Heart left ventricle (tissue), 16 donors: Measurements from ENCODE around the gene KIF2B. TPM values are rescaled to one million over a fixed set of nuclear protein-coding genes. Genes with fewer than 3 reads are reported as not detected.
"Not testable (repeated sequence)": the region's sequence is repeated elsewhere in the genome, so short reads cannot be mapped to it uniquely, and the experiment has no call there.

ENCODE experiments used
- ATAC-seq, 4 donors: fragments of 200-7000 bp; cut with Tn5 transposase; one replicate each; pipeline ENCODE4 v1.9.1; 2020 to 2022; ENCODE audit warnings: moderate library complexity in 4 of 4, mild to moderate bottlenecking in 3 of 4, moderate number of reproducible peaks in 1 of 4
- DNase-seq, 5 donors: peaks; one replicate each; pipeline ENCODE4 v3.0.0-alpha.2; 2020
- H3K27ac ChIP-seq, 12 donors: fragments of 200-600 bp; sonication (generic) in 4 of 12; one replicate each; pipeline versions ENCODE4 v1.5.0 to v1.8.0; 2016 to 2022; ENCODE audit warnings: mild to moderate bottlenecking in 2 of 12
- H3K27me3 ChIP-seq, 9 donors: fragments of 200-600 bp; sonication (generic) in 2 of 9; one replicate each; pipeline versions ENCODE4 v1.5.1 to v1.8.0; 2016 to 2022; ENCODE audit warnings: mild to moderate bottlenecking in 3 of 9
- H3K36me3 ChIP-seq, 9 donors: fragments of 200-600 bp; sonication (generic) in 2 of 9; one replicate each; pipeline versions ENCODE4 v1.5.0 to v1.8.0; 2018 to 2022; ENCODE audit warnings: mild to moderate bottlenecking in 2 of 9
- H3K4me1 ChIP-seq, 12 donors: fragments of 200-600 bp; sonication (generic) in 4 of 12; one replicate each; pipeline versions ENCODE4 v1.5.0 to v1.8.0; 2016 to 2022; ENCODE audit warnings: mild to moderate bottlenecking in 3 of 12
- H3K4me3 ChIP-seq, 12 donors: fragments of 200-600 bp; sonication (generic) in 4 of 12; one replicate each; pipeline versions ENCODE4 v1.5.0 to v1.8.0; 2017 to 2022; ENCODE audit warnings: mild to moderate bottlenecking in 9 of 12, moderate library complexity in 4 of 12
- H3K9me3 ChIP-seq, 12 donors: fragments of 200-600 bp; sonication (generic) in 4 of 12; one replicate each; pipeline versions ENCODE4 v1.5.0 to v1.8.0; 2016 to 2022; ENCODE audit warnings: mild to moderate bottlenecking in 1 of 12
- POLR2A ChIP-seq, 2 donors: fragments of 450-650 bp; IDR thresholded peaks; one replicate each; pipeline ENCODE4 v1.6.1; 2017; ENCODE audit warnings: antibody characterized with exemption in 2 of 2, mild to moderate bottlenecking in 2 of 2, moderate library complexity in 2 of 2
- WGBS, 4 donors: extraction: QIAGEN DNeasy Blood & Tissue Kit in 2 of 4; methylation state at CpG; one replicate each; pipeline versions ENCODE4 v1.1.5 to v1.1.7; 2013 to 2018; 5-methylcytosine and 5-hydroxymethylcytosine counted together
- intact Hi-C, 10 donors: fragments of 100-400 bp; cut with DNase I; formaldehyde crosslinking; loops; one replicate each; pipeline versions ENCODE4 v1.11.1 to v1.14.2; 2022
- polyA plus RNA-seq, 2 donors: library from polyadenylated mRNA; stranded (reverse); fragments of 200-250 nt; gene quantifications; one replicate each; pipeline ENCODE4 v1.2.3, GENCODE V29; 2013
- total RNA-seq, 9 donors: library from RNA; depleted of rRNA in 2 of 9; stranded (reverse); fragments of >200 nt in 2 of 9; fragmentation: NEBNext Ultra II Directional in 3 of 9; extraction: Animal tissue kit (Norgen Biotek cat#: 25700) in 3 of 9; gene quantifications; one replicate each; pipeline versions ENCODE4 v1.1.0 to v1.2.4, GENCODE V29; 2016 to 2023
- TF ChIP-seq, protein P1 (sequence below), 12 donors: fragments of 200-600 bp; sonication (generic) in 4 of 12; IDR thresholded peaks; one replicate each; pipeline versions ENCODE4 v1.5.0 to v1.8.0; 2018 to 2022; ENCODE audit warnings: antibody characterized with exemption in 12 of 12, mild to moderate bottlenecking in 5 of 12
- donor health status: ischemic (EF 13 %, LVEDD 7.1; RV severe dilation, severe dysfunction).
- donor health status: healthy with polysubstance abuse.
- donor health status: DM: no; HTN: yes; CAD: no.
- donor health status: DM: no; HTN: no; CAD: no.
- donor health status: ischemic (EF 25% LVEDD 6.9; RV normal size, moderate dysfunction).
- donor health status: ischemic (EF 25% LVEDD 5.7; RV mildly dilated, moderate dysfunction).
- donor health status: healthy.
- donor health status: DM: yes; HTN: yes; CAD: no.
- donor health status: ischemic (EF 35%, LVEDD 5.7; RV mildly dilated, moderate dysfunction).
- donor health status: nonischemic (EF 11% LVEDD 7.7; RV severe dilation, severe dysfunction).
- donor health status: DM: yes; HTN: yes; CAD: no.
- donor health status: PGD.
- donor health status: ischemic (EF 29% LVEDD 5.4; RV normal size, mild dysfunction).
- donor health status: nonischemic (EF 23%, LVEDD 6.1; RV moderate dilation, normal function).

KIF2B gene
- total and polyA plus RNA-seq, 11 donors = not detected

DNA sequence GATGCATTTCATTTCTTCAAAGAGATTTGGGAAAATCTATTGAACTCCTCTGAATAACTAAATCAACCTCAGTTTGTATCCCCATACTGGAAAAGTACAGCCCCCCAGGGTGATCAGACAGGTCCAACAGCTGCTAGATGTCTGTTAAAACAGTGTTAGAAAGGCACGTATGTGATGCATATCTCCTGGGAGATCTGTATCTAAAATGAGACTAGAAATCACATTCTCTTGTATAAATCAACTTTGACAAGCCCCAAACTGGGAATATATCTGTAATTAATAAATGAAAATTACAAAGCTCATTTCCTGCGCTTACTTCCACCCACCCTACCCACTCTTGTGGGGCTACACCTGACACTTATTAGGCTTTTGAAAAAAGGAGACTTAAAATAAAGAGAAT, 3.8 kb upstream of the KIF2B start:
- peaks cover 0 to 2% (median 0%) of the 10 kb centered on the region in 12 donors for H3K9me3 ChIP-seq
- ATAC-seq = no peak
- H3K27me3 ChIP-seq = no peaks in the 10 kb centered on the region
- 62 to 71% (median 67%) methylated on average over 2 of the region's 2 CpGs for WGBS, 4 donors
- intact Hi-C loops = no loop called here
- no peak overlapping the region for H3K4me3 ChIP-seq
- H3K27ac ChIP-seq = no peak overlapping the region
- no peaks in the 10 kb centered on the region for H3K4me1 ChIP-seq
- H3K36me3 ChIP-seq = no peaks in the 10 kb centered on the region
- no peak for DNase-seq
- TF ChIP-seq, protein P1, sequence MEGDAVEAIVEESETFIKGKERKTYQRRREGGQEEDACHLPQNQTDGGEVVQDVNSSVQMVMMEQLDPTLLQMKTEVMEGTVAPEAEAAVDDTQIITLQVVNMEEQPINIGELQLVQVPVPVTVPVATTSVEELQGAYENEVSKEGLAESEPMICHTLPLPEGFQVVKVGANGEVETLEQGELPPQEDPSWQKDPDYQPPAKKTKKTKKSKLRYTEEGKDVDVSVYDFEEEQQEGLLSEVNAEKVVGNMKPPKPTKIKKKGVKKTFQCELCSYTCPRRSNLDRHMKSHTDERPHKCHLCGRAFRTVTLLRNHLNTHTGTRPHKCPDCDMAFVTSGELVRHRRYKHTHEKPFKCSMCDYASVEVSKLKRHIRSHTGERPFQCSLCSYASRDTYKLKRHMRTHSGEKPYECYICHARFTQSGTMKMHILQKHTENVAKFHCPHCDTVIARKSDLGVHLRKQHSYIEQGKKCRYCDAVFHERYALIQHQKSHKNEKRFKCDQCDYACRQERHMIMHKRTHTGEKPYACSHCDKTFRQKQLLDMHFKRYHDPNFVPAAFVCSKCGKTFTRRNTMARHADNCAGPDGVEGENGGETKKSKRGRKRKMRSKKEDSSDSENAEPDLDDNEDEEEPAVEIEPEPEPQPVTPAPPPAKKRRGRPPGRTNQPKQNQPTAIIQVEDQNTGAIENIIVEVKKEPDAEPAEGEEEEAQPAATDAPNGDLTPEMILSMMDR (IDR thresholded peaks at IDR 0.05) = no peak

DNA sequence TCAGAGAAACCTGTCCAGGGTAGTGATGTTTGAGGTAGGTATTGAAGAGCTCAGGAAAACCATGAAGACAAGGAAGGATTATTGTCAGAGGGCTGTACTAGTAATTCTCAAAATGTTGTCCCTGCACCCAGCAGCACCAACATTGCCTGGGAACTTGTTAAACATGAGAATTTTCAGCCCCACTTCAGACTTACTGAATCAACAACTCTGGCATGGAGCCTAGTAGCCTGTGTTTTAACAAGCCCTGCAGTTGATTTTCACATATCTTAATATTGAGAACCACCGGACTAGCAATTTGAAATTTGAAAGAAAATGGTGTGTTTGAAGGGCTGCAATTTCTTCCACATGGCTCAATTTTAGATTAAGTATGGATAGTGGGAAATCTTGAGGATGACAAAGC, 2.8 kb upstream of the KIF2B start:
- H3K36me3 ChIP-seq = no peaks in the 10 kb centered on the region
- H3K4me3 ChIP-seq = no peak overlapping the region
- no peaks in the 10 kb centered on the region for H3K27me3 ChIP-seq
- intact Hi-C loops = no loop called here
- H3K4me1 ChIP-seq = no peaks in the 10 kb centered on the region
- 73 to 82% (median 75%) methylated on average over 1 of the region's 1 CpG for WGBS, 4 donors
- peaks cover 0 to 2% (median 0%) of the 10 kb centered on the region in 12 donors for H3K9me3 ChIP-seq
- TF ChIP-seq, protein P1 (IDR thresholded peaks at IDR 0.05) = no peak
- TF ChIP-seq POLR2A (IDR thresholded peaks at IDR 0.05) = no peak
- no peak overlapping the region for H3K27ac ChIP-seq
- ATAC-seq (no peak), DNase-seq (no peak)

DNA sequence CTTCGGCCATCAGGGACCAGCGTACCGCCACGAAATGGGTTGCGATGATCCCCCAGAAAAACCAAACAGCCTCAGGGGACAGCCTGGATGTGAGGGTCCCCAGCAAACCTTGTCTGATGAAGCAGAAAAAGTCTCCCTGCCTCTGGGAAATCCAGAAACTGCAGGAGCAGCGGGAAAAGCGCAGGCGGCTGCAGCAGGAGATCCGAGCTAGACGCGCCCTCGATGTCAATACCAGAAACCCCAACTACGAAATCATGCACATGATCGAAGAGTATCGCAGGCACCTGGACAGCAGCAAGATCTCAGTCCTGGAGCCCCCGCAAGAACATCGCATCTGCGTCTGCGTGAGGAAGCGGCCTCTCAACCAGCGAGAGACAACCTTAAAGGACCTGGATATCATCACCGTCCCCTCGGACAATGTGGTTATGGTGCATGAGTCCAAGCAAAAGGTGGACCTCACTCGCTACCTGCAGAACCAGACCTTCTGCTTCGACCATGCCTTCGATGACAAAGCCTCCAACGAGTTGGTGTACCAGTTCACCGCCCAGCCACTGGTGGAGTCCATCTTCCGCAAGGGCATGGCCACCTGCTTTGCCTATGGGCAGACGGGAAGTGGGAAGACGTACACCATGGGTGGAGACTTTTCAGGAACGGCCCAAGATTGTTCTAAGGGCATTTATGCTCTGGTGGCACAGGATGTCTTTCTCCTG, 769 bp downstream of the KIF2B start:
- Histone ChIP-seq H3K4me1 (no peaks in the 10 kb centered on the region), H3K27ac (no peak overlapping the region), H3K27me3 (no peaks in the 10 kb centered on the region), H3K4me3 (no peak overlapping the region), H3K36me3 (no peaks in the 10 kb centered on the region), H3K9me3 (peaks cover 0 to 2% (median 0%) of the 10 kb centered on the region in 12 donors)
- TF ChIP-seq POLR2A (IDR thresholded peaks at IDR 0.05) = no peak
- TF ChIP-seq, protein P1 (IDR thresholded peaks at IDR 0.05) = no peak
- no peak for DNase-seq
- WGBS, 4 donors = 92 to 96% (median 94%) methylated on average over 32 of the region's 32 CpGs
- no peak for ATAC-seq
- intact Hi-C loops = no loop called here

DNA sequence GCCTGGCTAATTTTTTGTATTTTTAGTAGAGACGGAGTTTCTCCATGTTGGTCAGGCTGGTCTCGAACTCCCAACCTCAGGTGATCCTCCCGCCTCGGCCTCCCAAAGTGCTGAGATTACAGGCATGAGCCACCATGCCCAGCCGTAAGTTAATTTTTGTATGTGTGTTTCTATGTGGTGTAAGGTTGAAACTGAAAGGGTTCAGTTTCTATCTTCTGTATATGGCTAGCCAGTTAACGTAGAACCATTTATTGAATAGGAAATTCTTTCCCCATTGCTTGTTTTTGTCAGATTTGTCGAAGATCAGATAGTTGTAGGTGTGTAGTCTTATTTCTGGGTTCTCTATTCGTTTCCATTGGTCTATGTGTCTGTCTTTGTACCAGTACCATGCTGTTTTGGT, 12.0 kb downstream of the KIF2B start:
- H3K27ac ChIP-seq, H3K4me3 ChIP-seq, H3K36me3 ChIP-seq, H3K27me3 ChIP-seq, H3K4me1 ChIP-seq, ATAC-seq, intact Hi-C loops, H3K9me3 ChIP-seq, DNase-seq: not testable (repeated sequence)
- 75 to 82% (median 77%) methylated on average over 8 of the region's 8 CpGs for WGBS, 4 donors

DNA sequence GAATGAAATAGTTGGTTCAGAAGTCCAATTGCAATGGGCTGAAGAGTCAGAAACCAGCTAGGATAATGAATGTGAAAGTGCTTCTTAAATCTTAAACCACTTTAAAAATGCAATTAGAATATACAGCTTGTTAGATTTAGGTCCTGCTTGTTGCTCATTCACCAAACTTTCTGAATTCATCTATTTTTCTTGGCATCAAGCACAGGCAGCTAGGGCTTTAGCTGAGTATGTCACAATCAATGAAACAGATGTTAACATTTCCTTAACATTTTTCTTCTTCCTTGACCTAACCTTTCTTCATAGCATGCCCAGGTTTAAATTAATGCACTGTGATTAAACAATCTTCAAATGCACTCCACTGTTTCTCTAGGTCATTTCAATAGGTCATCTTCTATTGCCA, 14.4 kb downstream of the KIF2B start:
- DNase-seq (no peak), ATAC-seq (no peak)
- Histone ChIP-seq H3K27ac (no peak overlapping the region), H3K9me3 (peaks cover 0 to 15% (median 2%) of the 10 kb centered on the region in 12 donors), H3K36me3 (no peaks in the 10 kb centered on the region), H3K27me3 (no peaks in the 10 kb centered on the region), H3K4me1 (no peaks in the 10 kb centered on the region), H3K4me3 (no peak overlapping the region)
- intact Hi-C loops = no loop called here
- TF ChIP-seq, protein P1 (IDR thresholded peaks at IDR 0.05) = no peak
